ENCODE measurements around the gene ZNF638.

DNA sequence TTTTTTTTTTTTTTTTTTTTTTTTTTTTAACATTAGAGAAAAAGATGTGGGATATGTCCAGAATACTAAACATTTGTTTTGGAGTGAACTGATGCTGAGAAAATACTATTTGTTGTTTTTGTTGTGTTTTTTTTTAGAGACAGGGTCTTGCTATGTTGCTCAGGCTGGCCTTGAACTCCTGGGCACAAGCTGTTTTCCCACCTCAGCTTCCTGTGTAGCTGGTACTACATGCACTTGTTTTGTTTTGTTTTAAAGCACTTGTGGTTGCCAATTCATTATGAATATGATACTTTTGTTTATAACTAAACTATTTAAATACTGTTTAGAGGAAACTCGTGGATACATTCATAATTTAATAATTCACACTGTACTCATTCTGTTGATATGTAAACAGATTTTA lies 88.4 kb downstream of the ZNF638 start:
- TF ChIP-seq CTCF (IDR thresholded peaks at IDR 0.05) (no peak), POLR2A (IDR thresholded peaks at IDR 0.05) (no peak)
